HCT116 (cell line): ENCODE data around the gene SYNDIG1.

ENCODE experiments used
- ELF1 ChIP-seq: IDR thresholded peaks from 2 replicates; pipeline ENCODE4 v1.6.1; 2012; ENCODE audit warnings: low read depth, borderline replicate concordance
- POLR2A ChIP-seq: IDR thresholded peaks from 2 replicates; pipeline ENCODE4 v1.7.0; 2011; ENCODE audit warnings: borderline replicate concordance; ENCODE audit not compliant: insufficient read depth, insufficient read length; ENCODE audit errors: extremely low read depth
- POLR2AphosphoS5 ChIP-seq: IDR thresholded peaks from 2 replicates; pipeline ENCODE4 v1.6.1; 2011; ENCODE audit warnings: mild to moderate bottlenecking, low read depth, low read length, moderate library complexity
- SP1 ChIP-seq: IDR thresholded peaks from 2 replicates; pipeline ENCODE4 v1.6.1; 2012; ENCODE audit warnings: low read depth
- SRF ChIP-seq: IDR thresholded peaks from 2 replicates; pipeline ENCODE4 v1.6.1; 2012; ENCODE audit warnings: low read depth
- TF ChIP-seq, protein P1 (sequence below), 3 experiments: fragments of 200-600 bp in 1 of 3; sonication (generic) in 1 of 3; IDR thresholded peaks in 2 of 3; conservative IDR thresholded peaks in 1 of 3; 2 replicates each; pipeline ENCODE4 v1.5.1; 2012 to 2017; ENCODE audit warnings: low read depth in 2 of 3, low read length in 2 of 3, antibody characterized with exemption in 1 of 3, borderline replicate concordance in 1 of 3, control low read depth in 1 of 3, mild to moderate bottlenecking in 1 of 3, mixed read lengths in 1 of 3, mixed run types in 1 of 3, moderate library complexity in 1 of 3; ENCODE audit not compliant: insufficient read depth in 1 of 3
- TF ChIP-seq, protein P2 (sequence below): IDR thresholded peaks from 2 replicates; pipeline ENCODE4 v1.6.1; 2012

DNA sequence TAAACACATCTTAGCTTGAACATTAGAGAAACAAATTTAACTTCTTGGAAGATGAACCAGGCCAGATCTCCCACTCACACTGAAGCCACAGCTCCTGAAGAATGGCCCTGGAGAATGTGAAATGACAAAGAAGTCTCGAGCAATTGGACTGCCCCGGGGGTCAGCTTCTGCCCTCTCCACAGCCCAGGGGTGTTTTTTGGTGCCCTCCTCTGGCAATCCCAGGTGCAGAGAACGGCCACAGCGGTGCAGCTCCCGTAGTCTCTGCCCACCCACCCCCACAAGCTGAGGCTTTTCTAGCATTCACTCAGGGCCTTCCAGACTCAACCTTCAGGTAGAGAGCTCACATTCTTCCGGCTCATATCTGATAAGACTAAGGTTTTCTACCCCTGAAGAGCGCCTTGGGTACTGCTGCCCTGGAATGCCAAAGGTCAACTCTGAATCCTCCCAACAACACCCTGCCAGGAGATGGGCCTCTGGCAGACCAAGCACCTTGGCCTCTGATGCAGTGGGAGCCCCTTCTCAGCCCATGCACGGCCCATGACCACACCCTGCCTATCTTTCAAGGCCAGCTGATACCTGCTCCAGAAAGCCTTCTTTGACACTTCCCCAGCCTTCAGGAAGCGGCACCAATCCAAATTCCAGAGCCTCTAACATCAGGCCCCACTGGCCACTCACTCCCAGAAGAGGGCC lies 208.3 kb downstream of the SYNDIG1 start:
- TF ChIP-seq, protein P1, sequence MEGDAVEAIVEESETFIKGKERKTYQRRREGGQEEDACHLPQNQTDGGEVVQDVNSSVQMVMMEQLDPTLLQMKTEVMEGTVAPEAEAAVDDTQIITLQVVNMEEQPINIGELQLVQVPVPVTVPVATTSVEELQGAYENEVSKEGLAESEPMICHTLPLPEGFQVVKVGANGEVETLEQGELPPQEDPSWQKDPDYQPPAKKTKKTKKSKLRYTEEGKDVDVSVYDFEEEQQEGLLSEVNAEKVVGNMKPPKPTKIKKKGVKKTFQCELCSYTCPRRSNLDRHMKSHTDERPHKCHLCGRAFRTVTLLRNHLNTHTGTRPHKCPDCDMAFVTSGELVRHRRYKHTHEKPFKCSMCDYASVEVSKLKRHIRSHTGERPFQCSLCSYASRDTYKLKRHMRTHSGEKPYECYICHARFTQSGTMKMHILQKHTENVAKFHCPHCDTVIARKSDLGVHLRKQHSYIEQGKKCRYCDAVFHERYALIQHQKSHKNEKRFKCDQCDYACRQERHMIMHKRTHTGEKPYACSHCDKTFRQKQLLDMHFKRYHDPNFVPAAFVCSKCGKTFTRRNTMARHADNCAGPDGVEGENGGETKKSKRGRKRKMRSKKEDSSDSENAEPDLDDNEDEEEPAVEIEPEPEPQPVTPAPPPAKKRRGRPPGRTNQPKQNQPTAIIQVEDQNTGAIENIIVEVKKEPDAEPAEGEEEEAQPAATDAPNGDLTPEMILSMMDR (IDR thresholded peaks at IDR 0.05 in 2 of 3, conservative IDR thresholded peaks at IDR 0.05 in 1 of 3; ENCODE audit: borderline replicate concordance in 1 of 3, insufficient read depth in 1 of 3, low read depth in 2 of 3, low read length in 2 of 3) = no peak
- no peak for TF ChIP-seq POLR2A
- TF ChIP-seq SP1 = no peak
- TF ChIP-seq SRF = no peak
- TF ChIP-seq, protein P2, sequence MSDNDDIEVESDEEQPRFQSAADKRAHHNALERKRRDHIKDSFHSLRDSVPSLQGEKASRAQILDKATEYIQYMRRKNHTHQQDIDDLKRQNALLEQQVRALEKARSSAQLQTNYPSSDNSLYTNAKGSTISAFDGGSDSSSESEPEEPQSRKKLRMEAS = no peak
- no peak for TF ChIP-seq POLR2AphosphoS5
- no peak for TF ChIP-seq ELF1
